ENCODE data around the gene LAPTM5. TPM values are rescaled to one million over a fixed set of nuclear protein-coding genes. Genes with fewer than 3 reads are reported as not detected.

Gene LAPTM5
- total and polyA plus RNA-seq, 2 donors (not counting 1 experiment from before 2014, with no cell fraction given) = 1,384 to 1,519 TPM

- H3K4me1 ChIP-seq (ENCODE audit: control insufficient read depth in 2 of 2, insufficient read depth in 2 of 2, low read length in 2 of 2) = peaks cover 15 to 28% of the 10 kb centered on the region in 2 donors
- H3K9me3 ChIP-seq (ENCODE audit: control extremely low read depth in 1 of 3, control insufficient read depth in 2 of 3, insufficient read depth in 1 of 3, low read length in 2 of 3) = peaks cover 0 to 14% (median 4%) of the 10 kb centered on the region in 3 donors
- H4K20me1 ChIP-seq (ENCODE audit: control insufficient read depth, insufficient read depth, low read length, poor library complexity, severe bottlenecking) = peaks cover 7% of the 10 kb centered on the region
- peaks cover 2% of the 10 kb centered on the region for H3K9me3 Mint-ChIP-seq (ENCODE audit: insufficient read depth)
- no peak overlapping the region for H3K4me3 Mint-ChIP-seq
- 96% methylated on average over 11 of the region's 11 CpGs for WGBS (ENCODE audit: insufficient coverage)
- no peak overlapping the region for H3K4me3 ChIP-seq (ENCODE audit: control extremely low read depth in 1 of 5, extremely low read depth in 1 of 5, insufficient read depth in 1 of 5, low read depth in 2 of 5, low read length in 4 of 5)
- no peak overlapping the region for H2AFZ ChIP-seq (ENCODE audit: insufficient read depth, low read depth, low read length, poor library complexity, severe bottlenecking)
- DNase-seq = peak; percentile 29
- no peaks in the 10 kb centered on the region for H3K36me3 ChIP-seq (replicated peaks in 1 of 2; ENCODE audit: control extremely low read depth in 1 of 2, control insufficient read depth in 1 of 2, extremely low read depth in 1 of 2, insufficient read depth in 2 of 2, low read length in 1 of 2)
- H3K27ac Mint-ChIP-seq = no peak overlapping the region
- H3K4me2 ChIP-seq (replicated peaks; ENCODE audit: low read depth, low read length, poor library complexity, severe bottlenecking) = no peak overlapping the region
- ChIA-PET CTCF (interaction anchor here (1.3 to 38.6 kb wide), 3 partner anchors 8 to 66 kb away, joined by 3 to 769 read pairs (median 4); partner anchors contain the start of gene LAPTM5), POLR2A (no interaction called here)
- H3K27me3 ChIP-seq (replicated peaks in 1 of 4; ENCODE audit: control extremely low read depth in 1 of 4, control insufficient read depth in 3 of 4, insufficient read depth in 4 of 4, low read length in 3 of 4) = no peaks in the 10 kb centered on the region
- intact Hi-C loops (cut with micrococcal nuclease) = loop anchor here (5.0 to 10.0 kb wide), 2 partner anchors 929 to 1071 kb away; partner anchors contain the start of gene PEF1
- H3K79me2 ChIP-seq (ENCODE audit: control insufficient read depth, insufficient read depth, low read length) = peaks cover 19% of the 10 kb centered on the region
- H3K27ac ChIP-seq (ENCODE audit: low read length in 2 of 2) = no peak overlapping the region
- ATAC-seq (ENCODE audit: low read depth) = no peak
- TF ChIP-seq EZH2 (IDR thresholded peaks at IDR 0.05; ENCODE audit: borderline replicate concordance, insufficient read depth, low read depth, low read length, poor library complexity, severe bottlenecking) = no peak
- H3K9ac ChIP-seq (ENCODE audit: low read length) = no peak overlapping the region
- H3K27me3 Mint-ChIP-seq = no peaks in the 10 kb centered on the region
- H3K4me1 Mint-ChIP-seq = peaks cover 25% of the 10 kb centered on the region
Measured at GRCh38 chr1:30715886-30716285, 41.7 kb downstream of the LAPTM5 start.

DNA sequence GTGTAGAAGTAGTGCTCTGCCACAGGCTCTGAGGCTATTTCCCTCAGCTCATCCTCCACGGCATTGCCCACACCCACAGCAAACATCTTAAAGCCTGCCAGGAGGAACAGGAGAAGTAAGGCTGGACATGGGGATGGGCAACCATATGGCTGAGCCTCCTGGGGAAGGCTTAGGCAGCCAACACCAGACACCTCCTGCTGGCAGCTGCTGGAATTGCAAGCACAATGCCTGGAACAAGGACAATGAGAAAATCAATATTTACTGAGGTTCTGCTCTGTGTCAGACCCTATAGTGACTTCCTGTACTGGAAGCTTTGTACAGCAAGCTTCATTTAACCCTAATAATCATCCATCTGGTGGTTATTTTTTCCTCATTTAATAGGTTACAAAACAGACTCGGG is 42.4 kb downstream of the LAPTM5 start:
- Histone ChIP-seq H3K27me3 (replicated peaks in 1 of 4; ENCODE audit: control extremely low read depth in 1 of 4, control insufficient read depth in 3 of 4, insufficient read depth in 4 of 4, low read length in 3 of 4) (no peaks in the 10 kb centered on the region), H3K79me2 (ENCODE audit: control insufficient read depth, insufficient read depth, low read length) (peaks cover 12% of the 10 kb centered on the region), H3K36me3 (replicated peaks in 1 of 2; ENCODE audit: control extremely low read depth in 1 of 2, control insufficient read depth in 1 of 2, extremely low read depth in 1 of 2, insufficient read depth in 2 of 2, low read length in 1 of 2) (no peaks in the 10 kb centered on the region), H2AFZ (ENCODE audit: insufficient read depth, low read depth, low read length, poor library complexity, severe bottlenecking) (no peak overlapping the region), H3K4me1 (ENCODE audit: control insufficient read depth in 2 of 2, insufficient read depth in 2 of 2, low read length in 2 of 2) (peaks cover 10 to 21% of the 10 kb centered on the region in 2 donors), H3K4me3 (ENCODE audit: control extremely low read depth in 1 of 5, extremely low read depth in 1 of 5, insufficient read depth in 1 of 5, low read depth in 2 of 5, low read length in 4 of 5) (no peak overlapping the region), H3K4me2 (replicated peaks; ENCODE audit: low read depth, low read length, poor library complexity, severe bottlenecking) (no peak overlapping the region), H3K9me3 (ENCODE audit: control extremely low read depth in 1 of 3, control insufficient read depth in 2 of 3, insufficient read depth in 1 of 3, low read length in 2 of 3) (peaks cover 0 to 14% (median 4%) of the 10 kb centered on the region in 3 donors), H3K9ac (ENCODE audit: low read length) (no peak overlapping the region), H3K27ac (ENCODE audit: low read length in 2 of 2) (no peak overlapping the region), H4K20me1 (ENCODE audit: control insufficient read depth, insufficient read depth, low read length, poor library complexity, severe bottlenecking) (peaks cover 7% of the 10 kb centered on the region)
- no CpG with 5 or more reads among the region's 2 CpGs for WGBS (ENCODE audit: insufficient coverage)
- Mint-ChIP-seq H3K27me3 (no peaks in the 10 kb centered on the region), H3K4me3 (no peak overlapping the region), H3K27ac (no peak overlapping the region), H3K9me3 (ENCODE audit: insufficient read depth) (peaks cover 2% of the 10 kb centered on the region), H3K4me1 (peaks cover 19% of the 10 kb centered on the region)
- ChIA-PET POLR2A (interaction anchor here (0.8 kb wide), 1 partner anchor 63 kb away, joined by 3 read pairs; no protein-coding TSS in a partner anchor), CTCF (interaction anchor here (38.6 kb wide), 1 partner anchor 39 kb away, joined by 769 read pairs; the partner anchor contains the start of gene LAPTM5)
- intact Hi-C loops (cut with micrococcal nuclease) = loop anchor here (5.0 to 10.0 kb wide), 2 partner anchors 930 to 1072 kb away; partner anchors contain the start of gene PEF1
- DNase-seq (no peak), ATAC-seq (ENCODE audit: low read depth) (no peak)
- no peak for TF ChIP-seq EZH2 (IDR thresholded peaks at IDR 0.05; ENCODE audit: borderline replicate concordance, insufficient read depth, low read depth, low read length, poor library complexity, severe bottlenecking)
- TF ChIP-seq, protein P1, sequence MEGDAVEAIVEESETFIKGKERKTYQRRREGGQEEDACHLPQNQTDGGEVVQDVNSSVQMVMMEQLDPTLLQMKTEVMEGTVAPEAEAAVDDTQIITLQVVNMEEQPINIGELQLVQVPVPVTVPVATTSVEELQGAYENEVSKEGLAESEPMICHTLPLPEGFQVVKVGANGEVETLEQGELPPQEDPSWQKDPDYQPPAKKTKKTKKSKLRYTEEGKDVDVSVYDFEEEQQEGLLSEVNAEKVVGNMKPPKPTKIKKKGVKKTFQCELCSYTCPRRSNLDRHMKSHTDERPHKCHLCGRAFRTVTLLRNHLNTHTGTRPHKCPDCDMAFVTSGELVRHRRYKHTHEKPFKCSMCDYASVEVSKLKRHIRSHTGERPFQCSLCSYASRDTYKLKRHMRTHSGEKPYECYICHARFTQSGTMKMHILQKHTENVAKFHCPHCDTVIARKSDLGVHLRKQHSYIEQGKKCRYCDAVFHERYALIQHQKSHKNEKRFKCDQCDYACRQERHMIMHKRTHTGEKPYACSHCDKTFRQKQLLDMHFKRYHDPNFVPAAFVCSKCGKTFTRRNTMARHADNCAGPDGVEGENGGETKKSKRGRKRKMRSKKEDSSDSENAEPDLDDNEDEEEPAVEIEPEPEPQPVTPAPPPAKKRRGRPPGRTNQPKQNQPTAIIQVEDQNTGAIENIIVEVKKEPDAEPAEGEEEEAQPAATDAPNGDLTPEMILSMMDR (IDR thresholded peaks at IDR 0.05) = peak; percentile 35

Measured in B cell (primary cell).